Psoas muscle (tissue), 8 donors: Measurements from ENCODE around the gene MAP3K9. TPM values are rescaled to one million over a fixed set of nuclear protein-coding genes. Genes with fewer than 3 reads are reported as not detected.

ENCODE experiments used
- ATAC-seq, 4 donors: fragments of 200-7000 bp; cut with Tn5 transposase; one replicate each; pipeline ENCODE4 v1.9.1; 2020; ENCODE audit warnings: moderate library complexity in 3 of 4, mild to moderate bottlenecking in 2 of 4
- DNase-seq, 2 donors: peaks; one replicate each; pipeline ENCODE4 v3.0.0-alpha.2; 2020
- H3K27ac ChIP-seq: fragments of 200-600 bp; one replicate; pipeline ENCODE4 v1.8.0; 2022
- H3K27me3 ChIP-seq, 3 donors: fragments of 200-600 bp in 1 of 3; one replicate each; pipeline versions ENCODE4 v1.6.1 to v1.8.0; 2013 to 2022; ENCODE audit warnings: low read length in 2 of 3, mild to moderate bottlenecking in 2 of 3, moderate library complexity in 1 of 3; ENCODE audit not compliant: insufficient read depth in 3 of 3
- H3K36me3 ChIP-seq, 2 donors: fragments of 200-600 bp in 1 of 2; one replicate each; pipeline versions ENCODE4 v1.6.1 to v1.8.0; 2013 to 2022; ENCODE audit warnings: low read depth in 1 of 2, mild to moderate bottlenecking in 1 of 2, moderate library complexity in 1 of 2; ENCODE audit not compliant: insufficient read depth in 1 of 2
- H3K4me1 ChIP-seq: fragments of 200-600 bp; one replicate; pipeline ENCODE4 v1.8.0; 2022
- H3K4me3 ChIP-seq: fragments of 200-600 bp; one replicate; pipeline ENCODE4 v1.8.0; 2022; ENCODE audit warnings: mild to moderate bottlenecking
- H3K9me3 ChIP-seq: fragments of 200-600 bp; one replicate; pipeline ENCODE4 v1.8.0; 2022
- CTCF ChIP-seq: fragments of 200-600 bp; IDR thresholded peaks from one replicate; pipeline ENCODE4 v1.8.0; 2022; ENCODE audit warnings: antibody characterized with exemption
- WGBS, 3 donors: extraction: QIAGEN DNeasy Blood & Tissue Kit; methylation state at CpG; one replicate each; pipeline versions ENCODE4 v1.1.6 to v1.1.7; 2013; 5-methylcytosine and 5-hydroxymethylcytosine counted together
- intact Hi-C, 2 donors: fragments of 100-400 bp; cut with DNase I; formaldehyde crosslinking; loops; one replicate each; pipeline versions ENCODE4 v1.11.0 to v1.14.2; 2022
- polyA plus RNA-seq, 3 donors: library from polyadenylated mRNA; stranded (reverse); fragments of 200-250 nt; gene quantifications; one replicate each; pipeline ENCODE4 v1.2.3, GENCODE V29; 2013
- total RNA-seq, 4 donors: library from RNA; stranded (reverse); fragmentation: NEBNext Ultra II Directional in 2 of 4; extraction: Animal tissue kit (Norgen Biotek cat#: 25700) in 2 of 4; gene quantifications; one replicate each; pipeline versions ENCODE4 v1.2.1 to v1.2.4, GENCODE V29; 2021 to 2023
- donor health status: healthy with polysubstance abuse.
- donor health status: DM: no; HTN: no; CAD: no; lungs with moderate emphysema.
- donor health status: Bipolar disorder and iron deficiency.
- donor health status: healthy.
- donor health status: DM: yes; HTN: yes; CAD: no.
- donor health status: DM: no; HTN: no; CAD: no.
- donor health status: DM: no; HTN: no; CAD: no.
- donor health status: DM: yes; HTN: yes; CAD: no.

The MAP3K9 gene
- total and polyA plus RNA-seq, 7 donors = 0.44 to 4.3 (median 2.1) TPM

- Histone ChIP-seq H3K27ac (no peak overlapping the region), H3K4me3 (no peak overlapping the region), H3K27me3 (no peaks in the 10 kb centered on the region), H3K36me3 (no peaks in the 10 kb centered on the region), H3K4me1 (peaks cover 7% of the 10 kb centered on the region), H3K9me3 (no peaks in the 10 kb centered on the region)
- 71 to 80% (median 76%) methylated on average over 7 of the region's 7 CpGs for WGBS, 3 donors
- intact Hi-C loops = no loop called here
- DNase-seq (no peak), ATAC-seq (peak in 1 of 4 donors; percentile 33)
- TF ChIP-seq CTCF = no peak
Measured at GRCh38 chr14:70731447-70732239, 77.7 kb downstream of the MAP3K9 start.

DNA sequence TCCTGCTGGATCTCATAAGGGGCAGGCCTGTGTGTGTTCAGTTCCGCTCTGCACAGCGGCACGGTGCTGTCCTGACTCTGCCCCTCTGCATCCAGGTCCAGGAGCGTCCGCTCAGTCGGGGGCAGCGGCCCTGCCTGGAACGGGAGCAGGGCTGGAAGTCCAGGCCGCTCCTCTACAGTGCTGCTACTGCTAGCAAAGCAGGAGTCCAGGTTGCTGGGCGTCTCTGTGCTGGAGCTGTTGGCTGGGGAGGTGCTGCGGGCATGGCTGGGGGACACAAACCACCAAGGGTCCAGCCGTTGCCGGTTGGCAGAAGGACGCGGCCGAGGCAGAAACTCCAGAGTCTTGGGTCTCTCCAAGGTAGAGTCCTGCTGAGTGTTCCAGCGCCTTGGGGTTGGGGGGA, 78.9 kb downstream of the MAP3K9 start:
- no peaks in the 10 kb centered on the region for H3K9me3 ChIP-seq
- intact Hi-C loops = no loop called here
- H3K4me3 ChIP-seq = no peak overlapping the region
- no peak for TF ChIP-seq CTCF
- H3K36me3 ChIP-seq = no peaks in the 10 kb centered on the region
- ATAC-seq (no peak), DNase-seq (no peak)
- peaks cover 10% of the 10 kb centered on the region for H3K4me1 ChIP-seq
- 93 to 96% (median 95%) methylated on average over 17 of the region's 17 CpGs for WGBS, 3 donors
- H3K27ac ChIP-seq = no peak overlapping the region
- no peaks in the 10 kb centered on the region for H3K27me3 ChIP-seq

DNA sequence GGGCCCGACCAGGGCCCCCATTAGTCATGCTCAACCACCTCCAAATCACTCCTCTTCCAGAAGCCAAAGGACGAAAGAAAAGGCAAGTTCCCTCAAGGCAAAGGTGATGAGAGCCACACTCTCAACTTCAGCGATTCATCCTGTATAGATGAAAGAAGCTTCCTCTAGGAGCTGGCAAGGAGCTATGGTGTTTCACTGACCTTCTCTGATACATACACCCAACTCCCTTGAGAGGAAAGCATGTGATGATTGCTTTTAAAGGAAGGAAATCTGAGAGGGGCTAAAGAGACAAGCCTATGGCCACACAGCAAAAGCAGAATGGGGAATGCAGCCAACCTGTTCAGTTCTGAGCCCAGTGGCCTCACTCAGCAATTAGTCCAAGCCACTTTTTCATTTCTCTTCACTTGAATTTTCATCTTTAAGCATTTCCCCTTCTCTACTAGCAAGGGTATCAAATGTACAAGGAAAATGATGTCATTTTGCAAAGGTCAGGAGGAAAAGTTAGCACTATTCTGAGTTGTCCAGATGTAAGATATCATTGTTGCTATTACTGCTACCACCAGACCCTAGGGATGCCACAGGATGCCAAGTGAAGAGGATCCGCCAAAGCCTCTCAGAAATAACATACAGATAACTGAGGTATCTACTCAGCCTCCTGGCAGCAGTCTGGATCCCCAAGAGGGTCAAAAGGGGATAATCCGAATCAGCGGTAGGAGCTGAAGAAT, 82.5 kb downstream of the MAP3K9 start:
- no peaks in the 10 kb centered on the region for H3K27me3 ChIP-seq
- WGBS, 3 donors = 34 to 49% (median 35%) methylated on average over 6 of the region's 6 CpGs
- DNase-seq (no peak), ATAC-seq (peak; percentile 68 to 85 (median 73))
- H3K27ac ChIP-seq = peak overlapping the region; percentile 10
- no peak overlapping the region for H3K4me3 ChIP-seq
- H3K4me1 ChIP-seq = peaks cover 14% of the 10 kb centered on the region
- no peaks in the 10 kb centered on the region for H3K9me3 ChIP-seq
- no peak for TF ChIP-seq CTCF
- intact Hi-C loops = no loop called here
- no peaks in the 10 kb centered on the region for H3K36me3 ChIP-seq

DNA sequence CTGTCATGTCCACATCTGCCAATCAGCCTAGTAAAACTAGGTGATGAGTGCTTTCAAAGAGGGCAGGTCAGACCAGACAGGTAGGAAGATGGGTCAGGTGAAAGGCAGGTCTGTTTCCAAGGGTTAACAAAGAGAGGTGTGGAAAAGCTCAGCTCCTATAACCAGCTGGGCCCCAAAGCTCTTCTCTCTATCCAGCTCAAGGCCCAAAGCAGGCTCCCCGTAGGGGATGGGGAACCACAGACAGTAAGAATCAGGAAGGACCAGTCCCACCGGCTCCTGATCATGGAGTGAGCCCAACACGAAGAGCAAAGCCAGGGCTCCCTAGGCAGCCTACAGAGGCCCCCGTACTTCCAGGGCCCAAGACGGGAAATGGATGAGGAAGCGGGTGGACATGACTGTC, 84.4 kb downstream of the MAP3K9 start:
- Histone ChIP-seq H3K27me3 (no peaks in the 10 kb centered on the region), H3K4me1 (peaks cover 21% of the 10 kb centered on the region), H3K9me3 (no peaks in the 10 kb centered on the region), H3K4me3 (no peak overlapping the region), H3K36me3 (no peaks in the 10 kb centered on the region), H3K27ac (no peak overlapping the region)
- ATAC-seq = no peak
- 88 to 94% (median 90%) methylated on average over 6 of the region's 6 CpGs for WGBS, 3 donors
- no peak for DNase-seq
- intact Hi-C loops = no loop called here
- no peak for TF ChIP-seq CTCF
